ENCODE results near the gene KCMF1. TPM values are rescaled to one million over a fixed set of nuclear protein-coding genes. Genes with fewer than 3 reads are reported as not detected.

KCMF1 gene
- total and polyA plus RNA-seq, 2 of the 13 experiments (the other 11 are each of a cell fraction or from before 2014, with no cell fraction given) = 62.1 to 116 TPM

- TF ChIP-seq ZNF609 (CRISPR knock-in tag; IDR thresholded peaks at IDR 0.05; ENCODE audit: borderline replicate concordance) (peak; percentile 92), SRY (CRISPR knock-in tag; IDR thresholded peaks at IDR 0.05) (peak; percentile 67; the same call in 1 of the 2 replicates), SCMH1 (CRISPR knock-in tag; IDR thresholded peaks at IDR 0.05; ENCODE audit: borderline replicate concordance) (no peak), ATF2 (CRISPR knock-in tag; IDR thresholded peaks at IDR 0.05) (peak; percentile 96), CENPX (CRISPR knock-in tag; IDR thresholded peaks at IDR 0.05) (no peak), ZNF776 (CRISPR knock-in tag; IDR thresholded peaks at IDR 0.05) (no peak; the same call in none of the 2 replicates), GABPB1 (CRISPR knock-in tag; IDR thresholded peaks at IDR 0.05) (peak; percentile 83), ZNF878 (CRISPR knock-in tag; IDR thresholded peaks at IDR 0.05) (peak; percentile 96), ZBTB7A (CRISPR knock-in tag; IDR thresholded peaks at IDR 0.05) (no peak), PCBP1 (IDR thresholded peaks at IDR 0.05; ENCODE audit: borderline replicate concordance, low read depth, low read length) (peak; percentile 71; the same call in 1 of the 2 replicates), AHDC1 (CRISPR knock-in tag; IDR thresholded peaks at IDR 0.05; ENCODE audit: borderline replicate concordance) (no peak), ZNF572 (CRISPR knock-in tag; IDR thresholded peaks at IDR 0.05) (peak; percentile 87; the same call in 1 of the 2 replicates), ATRX (CRISPR knock-in tag; IDR thresholded peaks at IDR 0.05; ENCODE audit: borderline replicate concordance) (peak; percentile 36; the same call in 1 of the 2 replicates), BATF2 (CRISPR knock-in tag; IDR thresholded peaks at IDR 0.05) (no peak), ZKSCAN8 (CRISPR knock-in tag; IDR thresholded peaks at IDR 0.05; ENCODE audit: borderline replicate concordance) (peak; percentile 96), NCOA5 (CRISPR knock-in tag; IDR thresholded peaks at IDR 0.05) (no peak)
Measured at GRCh38 chr2:84925724-84926376, 45.1 kb upstream of the KCMF1 start (continued).
